Endodermal cell (in vitro differentiated cells): Measurements from ENCODE around the gene TFCP2L1. TPM values are rescaled to one million over a fixed set of nuclear protein-coding genes. Genes with fewer than 3 reads are reported as not detected.
A peak's percentile ranks its signal among the peaks of the same experiment; 100 is the strongest.

Experiments used
- DNase-seq: peaks from one replicate; pipeline ENCODE4 v3.0.0-alpha.2; 2017
- H3K27ac ChIP-seq: 2 replicates; pipeline ENCODE4 v1.5.1; 2013; ENCODE audit warnings: mild to moderate bottlenecking, low read depth, low read length, moderate library complexity
- H3K27me3 ChIP-seq: 2 replicates; pipeline ENCODE4 v1.6.1; 2013; ENCODE audit warnings: mild to moderate bottlenecking, low read length, moderate library complexity; ENCODE audit not compliant: insufficient read depth, control insufficient read depth, poor library complexity, severe bottlenecking
- H3K36me3 ChIP-seq: 2 replicates; pipeline ENCODE4 v1.7.0; 2013; ENCODE audit warnings: mild to moderate bottlenecking, low read length, moderate library complexity; ENCODE audit not compliant: control insufficient read depth, insufficient read depth
- H3K4me1 ChIP-seq: one replicate; pipeline ENCODE4 v1.7.0; 2013; ENCODE audit warnings: low read length; ENCODE audit not compliant: control insufficient read depth, insufficient read depth
- H3K4me3 ChIP-seq: 2 replicates; pipeline ENCODE4 v1.5.1; 2013; ENCODE audit warnings: mild to moderate bottlenecking, low read length, moderate library complexity
- H3K9ac ChIP-seq: 2 replicates; pipeline ENCODE4 v1.6.1; 2013; ENCODE audit warnings: mild to moderate bottlenecking, low read length, moderate library complexity; ENCODE audit not compliant: poor library complexity, severe bottlenecking; ENCODE audit errors: extremely low read depth
- H3K9me3 ChIP-seq: 2 replicates; pipeline ENCODE4 v1.6.1; 2013; ENCODE audit warnings: mild to moderate bottlenecking, low read length, moderate library complexity; ENCODE audit not compliant: control insufficient read depth
- H3K27ac Mint-ChIP-seq: 2 replicates; pipeline ENCODE4 v1.8.0; 2020; ENCODE audit warnings: mixed read lengths
- H3K27me3 Mint-ChIP-seq: 2 replicates; pipeline ENCODE4 v1.8.0; 2021; ENCODE audit warnings: mild to moderate bottlenecking, mixed read lengths; ENCODE audit not compliant: insufficient read depth
- H3K36me3 Mint-ChIP-seq: 2 replicates; pipeline ENCODE4 v1.8.0; 2020; ENCODE audit warnings: low read depth, mixed read lengths
- H3K4me1 Mint-ChIP-seq: 2 replicates; pipeline ENCODE4 v1.8.0; 2020; ENCODE audit warnings: mixed read lengths
- H3K4me3 Mint-ChIP-seq: 2 replicates; pipeline ENCODE4 v1.8.0; 2020; ENCODE audit warnings: mild to moderate bottlenecking, moderate library complexity, mixed read lengths
- H3K9me3 Mint-ChIP-seq: 2 replicates; pipeline ENCODE4 v1.8.0; 2020; ENCODE audit warnings: mild to moderate bottlenecking, mixed read lengths
- CTCF ChIP-seq: fragments of 200-600 bp; sonication (generic); conservative IDR thresholded peaks from 2 replicates; pipeline ENCODE4 v1.5.0; 2021; ENCODE audit warnings: antibody characterized with exemption, mild to moderate bottlenecking
- WGBS, 2 experiments: methylation state at CpG; one replicate each; pipeline versions ENCODE4 v1.1.5 to v1.1.7; 2013; ENCODE audit warnings: missing lambda C conversion rate in 2 of 2, mixed read lengths in 1 of 2; ENCODE audit not compliant: insufficient coverage in 1 of 2, insufficient read length in 1 of 2; 5-methylcytosine and 5-hydroxymethylcytosine counted together
- total RNA-seq, 2 donors: library from RNA; stranded (reverse); fragmentation: NEBNext Ultra II Directional in 1 of 2; extraction: Animal tissue kit (Norgen Biotek cat#: 25700) in 1 of 2; gene quantifications; 2 replicates in 1 of 2; 3 replicates in 1 of 2; pipeline ENCODE4 v1.2.1, GENCODE V29; 2021

The TFCP2L1 gene
- total RNA-seq, 2 donors from 2014 or later = 3.3 to 4.3 TPM

GRCh38 chr2:121234791-121235190, 50.2 kb downstream of the TFCP2L1 start:
- no peaks in the 10 kb centered on the region for H3K36me3 ChIP-seq
- no peaks in the 10 kb centered on the region for H3K4me1 ChIP-seq
- H3K27ac ChIP-seq = no peak overlapping the region
- WGBS, 2 experiments = 89 to 95% methylated on average over 4 to 9 of the region's 9 CpGs
- H3K4me3 Mint-ChIP-seq = no peak overlapping the region
- no peak overlapping the region for H3K4me3 ChIP-seq
- H3K9me3 Mint-ChIP-seq = no peaks in the 10 kb centered on the region
- H3K4me1 Mint-ChIP-seq = no peaks in the 10 kb centered on the region
- TF ChIP-seq CTCF = no peak
- DNase-seq = no peak
- no peaks in the 10 kb centered on the region for H3K9me3 ChIP-seq
- no peaks in the 10 kb centered on the region for H3K27me3 Mint-ChIP-seq
- no peak overlapping the region for H3K27ac Mint-ChIP-seq
- H3K36me3 Mint-ChIP-seq = no peaks in the 10 kb centered on the region
- H3K27me3 ChIP-seq = no peaks in the 10 kb centered on the region
- H3K9ac ChIP-seq = no peak overlapping the region

DNA sequence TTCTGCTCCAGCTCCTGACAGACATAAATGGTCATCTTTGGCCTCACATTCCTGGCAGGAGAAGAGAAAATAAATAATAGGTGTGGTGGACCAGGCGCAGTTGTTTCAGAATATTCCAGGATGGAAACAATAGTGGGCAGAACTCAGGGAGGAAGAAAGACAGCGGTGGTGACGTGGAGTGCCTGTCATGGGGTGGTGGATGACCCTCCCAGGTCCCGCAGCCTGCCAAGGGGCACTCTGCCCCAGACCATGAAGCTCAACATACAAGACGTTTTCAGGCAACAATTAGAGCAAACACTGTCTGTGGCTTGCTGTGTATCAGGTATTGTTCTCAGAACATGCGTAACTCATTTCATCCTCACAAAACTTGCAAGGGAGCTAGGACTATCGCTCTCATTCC, 50.9 kb downstream of the TFCP2L1 start:
- DNase-seq = no peak
- no peak overlapping the region for H3K27ac Mint-ChIP-seq

DNA sequence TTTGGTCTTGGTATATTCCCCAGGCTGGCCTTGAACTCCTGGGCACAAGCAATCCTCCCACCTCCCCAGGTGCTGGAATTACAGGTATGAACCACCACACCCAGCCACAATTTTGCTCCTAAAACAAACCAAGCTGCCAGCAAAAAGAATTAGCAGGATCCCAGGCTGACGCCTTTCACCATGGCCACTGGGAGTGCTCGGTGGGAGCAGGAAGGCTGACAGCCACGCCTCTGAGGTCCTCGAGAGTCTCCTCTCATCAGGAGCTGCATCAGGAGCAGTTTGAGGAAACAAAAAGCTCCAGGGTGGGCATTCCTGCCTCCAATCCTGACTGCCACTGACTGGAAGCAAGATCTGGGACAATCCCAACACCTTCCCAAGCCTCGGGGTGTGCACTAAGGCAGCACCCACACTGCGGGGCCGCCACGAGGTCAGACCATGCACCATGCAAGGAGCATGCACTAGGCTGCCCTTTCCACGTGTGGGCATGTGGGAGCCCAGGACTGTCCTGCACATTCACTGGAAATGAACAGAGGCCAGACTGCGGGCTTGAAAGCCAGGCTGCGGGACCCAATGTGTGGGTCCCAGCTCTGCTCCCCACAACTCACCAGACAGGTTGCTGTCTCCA, 51.4 kb downstream of the TFCP2L1 start:
- H3K27ac Mint-ChIP-seq = no peak overlapping the region
- Histone ChIP-seq H3K27me3 (no peaks in the 10 kb centered on the region), H3K9ac (no peak overlapping the region), H3K36me3 (no peaks in the 10 kb centered on the region), H3K9me3 (no peaks in the 10 kb centered on the region), H3K27ac (no peak overlapping the region), H3K4me3 (no peak overlapping the region), H3K4me1 (no peaks in the 10 kb centered on the region)
- H3K4me1 Mint-ChIP-seq = no peaks in the 10 kb centered on the region
- WGBS, 2 experiments = 81 to 87% methylated on average over 6 to 11 of the region's 11 CpGs
- H3K9me3 Mint-ChIP-seq = no peaks in the 10 kb centered on the region
- no peaks in the 10 kb centered on the region for H3K36me3 Mint-ChIP-seq
- H3K4me3 Mint-ChIP-seq = no peak overlapping the region
- no peaks in the 10 kb centered on the region for H3K27me3 Mint-ChIP-seq
- peak; percentile 36 for TF ChIP-seq CTCF
- DNase-seq = no peak

More for the DNA sequence above, 50.9 kb downstream of the TFCP2L1 start:
- no peaks in the 10 kb centered on the region for H3K27me3 ChIP-seq
- WGBS, 2 experiments = 96 to 98% methylated on average over 7 of the region's 7 CpGs
- H3K36me3 ChIP-seq = no peaks in the 10 kb centered on the region
- no peak overlapping the region for H3K9ac ChIP-seq
- no peaks in the 10 kb centered on the region for H3K4me1 ChIP-seq
- no peak for TF ChIP-seq CTCF
- H3K9me3 ChIP-seq = no peaks in the 10 kb centered on the region
- Mint-ChIP-seq H3K36me3 (no peaks in the 10 kb centered on the region), H3K27me3 (no peaks in the 10 kb centered on the region), H3K4me1 (no peaks in the 10 kb centered on the region), H3K4me3 (no peak overlapping the region), H3K9me3 (no peaks in the 10 kb centered on the region)
- no peak overlapping the region for H3K4me3 ChIP-seq
- no peak overlapping the region for H3K27ac ChIP-seq
